SK-N-SH treated with all-trans-retinoic acid at 6 μM for 48 hours (cell line): ENCODE measurements around the gene ABCC10.
A peak's percentile ranks its signal among the peaks of the same experiment; 100 is the strongest.

ENCODE experiments used
- ATAC-seq: fragments of 200-7000 bp; cut with Tn5 transposase; 3 replicates; pipeline ENCODE4 v1.9.1; 2020; ENCODE audit warnings: mild to moderate bottlenecking, moderate library complexity
- ARNTL ChIP-seq: fragments of 450-650 bp; formaldehyde crosslinking; IDR thresholded peaks from 2 replicates; pipeline ENCODE4 v1.5.0; 2020; ENCODE audit warnings: low read depth, mild to moderate bottlenecking, moderate library complexity, borderline replicate concordance
- BACH2 ChIP-seq: fragments of 250-450 bp; sonication (Bioruptor Pico); IDR thresholded peaks from 2 replicates; pipeline ENCODE4 v1.9.0; 2021; ENCODE audit warnings: mild to moderate bottlenecking, borderline replicate concordance
- CREB5 ChIP-seq: fragments of 250-450 bp; sonication (Bioruptor Pico); IDR thresholded peaks from 2 replicates; pipeline ENCODE4 v1.5.1; 2020; ENCODE audit warnings: low read depth, mild to moderate bottlenecking, moderate library complexity
- CSDC2 ChIP-seq: fragments of 250-450 bp; sonication (Bioruptor Pico); IDR thresholded peaks from 2 replicates; pipeline ENCODE4 v1.5.0; 2020; ENCODE audit warnings: mild to moderate bottlenecking, moderate library complexity
- ESRRG ChIP-seq: fragments of 250-450 bp; sonication (Bioruptor Pico); IDR thresholded peaks from 2 replicates; pipeline ENCODE4 v1.6.1; 2021; ENCODE audit warnings: mild to moderate bottlenecking
- GLIS3 ChIP-seq: fragments of 250-450 bp; sonication (Bioruptor Pico); IDR thresholded peaks from 2 replicates; pipeline ENCODE4 v1.5.0; 2020; ENCODE audit warnings: mild to moderate bottlenecking, moderate library complexity
- ISL1 ChIP-seq: fragments of 250-450 bp; sonication (Bioruptor Pico); IDR thresholded peaks from 2 replicates; pipeline ENCODE4 v2.1.2; 2022; ENCODE audit warnings: mild to moderate bottlenecking, moderate library complexity
- OSR1 ChIP-seq: fragments of 250-450 bp; sonication (Bioruptor Pico); IDR thresholded peaks from 2 replicates; pipeline ENCODE4 v1.8.0; 2022; ENCODE audit warnings: moderate library complexity, mild to moderate bottlenecking, inconsistent platforms
- POU6F1 ChIP-seq: fragments of 250-450 bp; sonication (Bioruptor Pico); IDR thresholded peaks from 2 replicates; pipeline ENCODE4 v1.8.0; 2021; ENCODE audit warnings: low read depth, mild to moderate bottlenecking, moderate library complexity, borderline replicate concordance
- PPARA ChIP-seq: fragments of 250-450 bp; sonication (Bioruptor Pico); IDR thresholded peaks from 2 replicates; pipeline ENCODE4 v1.5.0; 2020; ENCODE audit warnings: mild to moderate bottlenecking, borderline replicate concordance
- SNAI2 ChIP-seq: fragments of 250-450 bp; sonication (Bioruptor Pico); IDR thresholded peaks from 2 replicates; pipeline ENCODE4 v1.5.0; 2020; ENCODE audit warnings: mild to moderate bottlenecking, moderate library complexity
- TCF4 ChIP-seq: fragments of 250-450 bp; sonication (Bioruptor Pico); IDR thresholded peaks from 2 replicates; pipeline ENCODE4 v1.8.0; 2021; ENCODE audit warnings: mild to moderate bottlenecking, moderate library complexity, borderline replicate concordance
- TOX ChIP-seq: fragments of 250-450 bp; sonication (Bioruptor Pico); IDR thresholded peaks from 2 replicates; pipeline ENCODE4 v1.8.0; 2021; ENCODE audit warnings: mild to moderate bottlenecking, moderate library complexity, borderline replicate concordance
- ZC3H10 ChIP-seq: fragments of 250-450 bp; sonication (Bioruptor Pico); IDR thresholded peaks from 2 replicates; pipeline ENCODE4 v1.5.1; 2021; ENCODE audit warnings: mild to moderate bottlenecking, moderate library complexity
- ZFP3 ChIP-seq: fragments of 250-450 bp; sonication (Bioruptor Pico); IDR thresholded peaks from 2 replicates; pipeline ENCODE4 v1.5.0; 2020; ENCODE audit warnings: mild to moderate bottlenecking, moderate library complexity
- ZFP30 ChIP-seq: fragments of 450-650 bp; formaldehyde crosslinking; IDR thresholded peaks from 2 replicates; pipeline ENCODE4 v1.5.0; 2022; ENCODE audit warnings: mild to moderate bottlenecking, moderate library complexity
- ZNF70 ChIP-seq: fragments of 450-650 bp; formaldehyde crosslinking; IDR thresholded peaks from 2 replicates; pipeline ENCODE4 v1.5.0; 2020; ENCODE audit warnings: mild to moderate bottlenecking, moderate library complexity
- ZNF8 ChIP-seq: fragments of 450-650 bp; formaldehyde crosslinking; IDR thresholded peaks from 2 replicates; pipeline ENCODE4 v1.5.0; 2020; ENCODE audit warnings: mild to moderate bottlenecking, moderate library complexity
- TF ChIP-seq, protein P1 (sequence below): fragments of 250-450 bp; sonication (Bioruptor Pico); IDR thresholded peaks from 2 replicates; pipeline ENCODE4 v1.5.0; 2020; ENCODE audit warnings: mild to moderate bottlenecking, moderate library complexity
- TF ChIP-seq, protein P2 (sequence below): fragments of 250-450 bp; sonication (Bioruptor Pico); IDR thresholded peaks from 2 replicates; pipeline ENCODE4 v1.5.1; 2021; ENCODE audit warnings: mild to moderate bottlenecking, moderate library complexity

Gene ABCC10

DNA sequence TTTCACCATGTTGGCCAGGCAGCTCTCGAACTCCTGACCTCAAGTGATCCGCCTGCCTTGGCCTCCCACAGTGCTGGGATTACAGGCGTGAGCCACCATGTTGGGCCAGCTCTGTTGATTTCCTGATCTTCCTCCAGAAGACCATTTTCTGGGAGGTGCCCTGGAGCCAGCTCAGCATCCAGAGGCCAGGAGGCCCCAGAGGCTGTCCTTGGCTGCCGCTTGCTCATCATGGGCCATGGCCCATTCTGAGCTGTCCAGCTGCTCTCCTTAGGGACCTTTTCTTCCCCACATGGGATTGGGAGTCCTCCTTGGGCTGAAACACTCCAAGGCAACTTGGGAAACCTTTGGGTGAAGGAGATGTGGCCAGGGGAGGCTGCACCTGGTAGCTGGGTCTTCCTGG, 67.4 kb downstream of the ABCC10 start (continued):
- TF ChIP-seq, protein P1, sequence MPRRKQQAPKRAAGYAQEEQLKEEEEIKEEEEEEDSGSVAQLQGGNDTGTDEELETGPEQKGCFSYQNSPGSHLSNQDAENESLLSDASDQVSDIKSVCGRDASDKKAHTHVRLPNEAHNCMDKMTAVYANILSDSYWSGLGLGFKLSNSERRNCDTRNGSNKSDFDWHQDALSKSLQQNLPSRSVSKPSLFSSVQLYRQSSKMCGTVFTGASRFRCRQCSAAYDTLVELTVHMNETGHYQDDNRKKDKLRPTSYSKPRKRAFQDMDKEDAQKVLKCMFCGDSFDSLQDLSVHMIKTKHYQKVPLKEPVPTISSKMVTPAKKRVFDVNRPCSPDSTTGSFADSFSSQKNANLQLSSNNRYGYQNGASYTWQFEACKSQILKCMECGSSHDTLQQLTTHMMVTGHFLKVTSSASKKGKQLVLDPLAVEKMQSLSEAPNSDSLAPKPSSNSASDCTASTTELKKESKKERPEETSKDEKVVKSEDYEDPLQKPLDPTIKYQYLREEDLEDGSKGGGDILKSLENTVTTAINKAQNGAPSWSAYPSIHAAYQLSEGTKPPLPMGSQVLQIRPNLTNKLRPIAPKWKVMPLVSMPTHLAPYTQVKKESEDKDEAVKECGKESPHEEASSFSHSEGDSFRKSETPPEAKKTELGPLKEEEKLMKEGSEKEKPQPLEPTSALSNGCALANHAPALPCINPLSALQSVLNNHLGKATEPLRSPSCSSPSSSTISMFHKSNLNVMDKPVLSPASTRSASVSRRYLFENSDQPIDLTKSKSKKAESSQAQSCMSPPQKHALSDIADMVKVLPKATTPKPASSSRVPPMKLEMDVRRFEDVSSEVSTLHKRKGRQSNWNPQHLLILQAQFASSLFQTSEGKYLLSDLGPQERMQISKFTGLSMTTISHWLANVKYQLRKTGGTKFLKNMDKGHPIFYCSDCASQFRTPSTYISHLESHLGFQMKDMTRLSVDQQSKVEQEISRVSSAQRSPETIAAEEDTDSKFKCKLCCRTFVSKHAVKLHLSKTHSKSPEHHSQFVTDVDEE (CRISPR knock-in tag) = no peak

DNA sequence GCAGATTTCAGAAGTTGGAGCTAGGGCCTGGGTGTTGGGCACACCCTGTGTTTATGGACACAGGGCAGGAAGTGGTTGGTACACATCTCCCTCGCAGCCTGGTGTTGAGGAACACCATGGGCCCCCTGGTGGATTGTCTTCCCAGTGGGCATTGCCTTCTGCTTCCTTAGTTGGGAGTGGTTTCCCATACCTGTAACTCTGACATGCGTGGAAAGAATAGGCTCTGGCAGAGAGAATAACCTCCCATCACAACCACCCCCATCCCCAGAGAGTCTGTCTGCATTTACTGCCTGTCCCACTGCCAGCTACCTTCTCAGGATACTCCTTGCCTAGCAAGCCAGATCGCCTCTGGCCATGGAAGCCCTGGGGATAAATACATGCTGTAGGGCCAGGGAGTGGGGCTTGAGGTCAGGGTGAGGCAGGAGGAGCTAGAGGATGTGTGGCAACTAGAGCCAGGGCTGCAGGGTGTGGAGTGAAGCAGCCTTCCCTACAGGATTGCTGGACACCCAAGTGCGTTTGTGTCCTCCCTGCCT, 68.1 kb downstream of the ABCC10 start:
- no peak for TF ChIP-seq PPARA (CRISPR knock-in tag)
- TF ChIP-seq ZFP30 (CRISPR knock-in tag) = no peak
- no peak for TF ChIP-seq POU6F1 (CRISPR knock-in tag)
- TF ChIP-seq ESRRG = no peak
- TF ChIP-seq, protein P1 (CRISPR knock-in tag) = no peak
- TF ChIP-seq ZFP3 = no peak
- TF ChIP-seq ZNF70 (CRISPR knock-in tag) = no peak
- TF ChIP-seq TOX (CRISPR knock-in tag) = no peak
- TF ChIP-seq ARNTL (CRISPR knock-in tag) = no peak
- no peak for TF ChIP-seq OSR1 (CRISPR knock-in tag)
- TF ChIP-seq BACH2 (CRISPR knock-in tag) = no peak
- no peak for TF ChIP-seq CREB5 (CRISPR knock-in tag)
- TF ChIP-seq, protein P2, sequence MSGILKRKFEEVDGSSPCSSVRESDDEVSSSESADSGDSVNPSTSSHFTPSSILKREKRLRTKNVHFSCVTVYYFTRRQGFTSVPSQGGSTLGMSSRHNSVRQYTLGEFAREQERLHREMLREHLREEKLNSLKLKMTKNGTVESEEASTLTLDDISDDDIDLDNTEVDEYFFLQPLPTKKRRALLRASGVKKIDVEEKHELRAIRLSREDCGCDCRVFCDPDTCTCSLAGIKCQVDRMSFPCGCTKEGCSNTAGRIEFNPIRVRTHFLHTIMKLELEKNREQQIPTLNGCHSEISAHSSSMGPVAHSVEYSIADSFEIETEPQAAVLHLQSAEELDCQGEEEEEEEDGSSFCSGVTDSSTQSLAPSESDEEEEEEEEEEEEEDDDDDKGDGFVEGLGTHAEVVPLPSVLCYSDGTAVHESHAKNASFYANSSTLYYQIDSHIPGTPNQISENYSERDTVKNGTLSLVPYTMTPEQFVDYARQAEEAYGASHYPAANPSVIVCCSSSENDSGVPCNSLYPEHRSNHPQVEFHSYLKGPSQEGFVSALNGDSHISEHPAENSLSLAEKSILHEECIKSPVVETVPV = no peak
- no peak for TF ChIP-seq CSDC2
- peak; percentile 35; the same call in 2 of the 3 replicates for ATAC-seq

DNA sequence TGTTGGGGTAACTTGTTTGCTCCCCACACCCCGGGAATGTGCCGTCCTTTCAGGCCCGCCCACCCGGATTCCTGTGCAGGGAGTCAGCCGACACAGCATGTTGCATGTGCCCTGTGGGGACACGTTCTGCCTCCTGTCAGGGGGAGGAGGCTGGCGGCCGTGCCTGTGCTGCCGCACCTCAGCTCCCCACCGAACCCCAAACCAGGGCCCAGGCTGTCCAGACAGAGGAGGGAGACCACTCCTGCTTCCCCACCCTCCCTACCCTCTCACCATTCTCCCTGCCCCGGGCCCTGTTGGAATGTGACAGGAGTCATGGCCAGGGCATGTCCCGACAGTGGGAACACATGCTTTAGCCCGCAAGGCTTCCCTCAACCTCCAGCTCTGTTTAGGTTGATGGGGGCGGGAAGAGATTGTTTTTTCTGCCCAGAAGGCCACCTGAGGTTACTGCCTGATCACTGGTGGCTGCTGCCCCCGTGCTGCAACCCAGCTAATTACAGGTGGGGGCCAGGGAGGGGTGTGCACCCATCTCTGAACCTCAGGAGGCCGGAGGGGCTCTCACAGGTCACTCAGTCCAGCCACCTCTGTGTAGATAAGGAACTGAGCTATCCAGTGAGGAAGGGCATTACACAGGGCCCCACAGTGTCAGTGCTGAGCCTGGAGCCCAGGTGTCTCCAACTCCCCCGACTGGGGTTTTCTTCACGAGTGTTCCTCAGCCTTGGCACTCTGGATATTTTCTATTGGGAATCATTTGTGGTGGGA, 69.2 kb downstream of the ABCC10 start:
- TF ChIP-seq, protein P2 = no peak
- TF ChIP-seq ARNTL (CRISPR knock-in tag) (no peak), ZC3H10 (CRISPR knock-in tag) (no peak), TCF4 (CRISPR knock-in tag) (no peak), ZNF70 (CRISPR knock-in tag) (no peak), SNAI2 (CRISPR knock-in tag) (no peak), ISL1 (CRISPR knock-in tag) (no peak), CSDC2 (no peak), ZNF8 (CRISPR knock-in tag) (no peak), CREB5 (CRISPR knock-in tag) (no peak), GLIS3 (CRISPR knock-in tag) (no peak)
- TF ChIP-seq, protein P1 (CRISPR knock-in tag) = no peak
- ATAC-seq = peak; percentile 53
